ENCODE measurements around the gene MYBBP1A. TPM values are rescaled to one million over a fixed set of nuclear protein-coding genes. Genes with fewer than 3 reads are reported as not detected.
A peak's percentile ranks its signal among the peaks of the same experiment; 100 is the strongest.

The MYBBP1A gene
- total RNA-seq, 1 experiment from 2014 or later: 174 TPM

- peak; percentile 67 for DNase-seq (ENCODE audit: low read depth)
Observed at GRCh38 chr17:4536742-4537411, 18.3 kb downstream of the MYBBP1A start.

GRCh38 chr17:4536259-4536741 lies 18.9 kb downstream of the MYBBP1A start:
- peak; percentile 72 for DNase-seq (ENCODE audit: low read depth)

- DNase-seq (ENCODE audit: low read depth): no peak
Observed at GRCh38 chr17:4535667-4536258, 19.4 kb downstream of the MYBBP1A start.

GRCh38 chr17:4534928-4535666 lies 20.1 kb downstream of the MYBBP1A start:
- DNase-seq (ENCODE audit: low read depth): no peak

GRCh38 chr17:4534515-4534914 lies 20.7 kb downstream of the MYBBP1A start:
- DNase-seq (ENCODE audit: low read depth): no peak

- peak; percentile 62 for DNase-seq (ENCODE audit: low read depth)
Observed at GRCh38 chr17:4533523-4534504, 21.4 kb downstream of the MYBBP1A start.

GRCh38 chr17:4532860-4533522 lies 22.2 kb downstream of the MYBBP1A start:
- DNase-seq (ENCODE audit: low read depth): no peak

GRCh38 chr17:4531988-4532736 lies 23.0 kb downstream of the MYBBP1A start:
- no peak for DNase-seq (ENCODE audit: low read depth)

- peak; percentile 57 for DNase-seq (ENCODE audit: low read depth)
Observed at GRCh38 chr17:4530799-4531730, 24.1 kb downstream of the MYBBP1A start.

- no peak for DNase-seq (ENCODE audit: low read depth)
Observed at GRCh38 chr17:4529533-4530152, 25.5 kb downstream of the MYBBP1A start.

GRCh38 chr17:4527566-4528125 lies 27.5 kb downstream of the MYBBP1A start:
- DNase-seq (ENCODE audit: low read depth): no peak

GRCh38 chr17:4527134-4527533 lies 28.1 kb downstream of the MYBBP1A start:
- DNase-seq (ENCODE audit: low read depth): no peak

GRCh38 chr17:4525691-4526397 lies 29.3 kb downstream of the MYBBP1A start:
- no peak for DNase-seq (ENCODE audit: low read depth)

GRCh38 chr17:4523946-4524345 lies 31.2 kb downstream of the MYBBP1A start:
- no peak for DNase-seq (ENCODE audit: low read depth)

GRCh38 chr17:4522661-4523060 lies 32.5 kb downstream of the MYBBP1A start:
- no peak for DNase-seq (ENCODE audit: low read depth)

- no peak for DNase-seq (ENCODE audit: low read depth)
Observed at GRCh38 chr17:4520894-4521600, 34.1 kb downstream of the MYBBP1A start.

Measured in Daoy (cell line).